Neural cell (in vitro differentiated cells): ENCODE measurements around the gene NCAPD3. TPM values are rescaled to one million over a fixed set of nuclear protein-coding genes. Genes with fewer than 3 reads are reported as not detected.

ENCODE experiments used
- H2AFZ ChIP-seq: fragments of 200-600, 300-800 bp; sonication (generic), shearing (Covaris generic); 2 replicates; pipeline ENCODE4 v1.6.0; 2014; ENCODE audit warnings: low read depth, mild to moderate bottlenecking, antibody characterized with exemption, low read length, moderate library complexity
- H3F3A ChIP-seq: fragments of 200-600 bp; shearing (Covaris generic); 2 replicates; pipeline ENCODE4 v1.6.1; 2016; ENCODE audit warnings: mild to moderate bottlenecking, moderate library complexity, mixed read lengths, antibody characterized with exemption, low read length; ENCODE audit not compliant: insufficient read depth, poor library complexity, severe bottlenecking
- H3K27ac ChIP-seq: fragments of 200-600, 300-800 bp; sonication (generic), shearing (Covaris generic); 2 replicates; pipeline ENCODE4 v1.5.1; 2014; ENCODE audit warnings: mild to moderate bottlenecking, low read length, moderate library complexity
- H3K27me3 ChIP-seq: fragments of 300-800, 200-600 bp; sonication (generic), shearing (Covaris generic); 2 replicates; pipeline ENCODE4 v1.6.0; 2014; ENCODE audit warnings: mild to moderate bottlenecking, low read depth, low read length, moderate library complexity; ENCODE audit not compliant: insufficient read depth
- H3K36me3 ChIP-seq: fragments of 300-800, 200-600 bp; sonication (generic), shearing (Covaris generic); 2 replicates; pipeline ENCODE4 v1.5.1; 2014; ENCODE audit warnings: mild to moderate bottlenecking, antibody characterized with exemption, low read length, moderate library complexity; ENCODE audit not compliant: insufficient read depth
- H3K4me2 ChIP-seq: fragments of 300-800, 200-600 bp; sonication (generic), shearing (Covaris generic); 2 replicates; pipeline ENCODE4 v1.6.0; 2014; ENCODE audit warnings: mild to moderate bottlenecking, low read length
- H3K4me3 ChIP-seq: fragments of 300-800, 200-600 bp; sonication (generic), shearing (Covaris generic); 2 replicates; pipeline ENCODE4 v1.5.1; 2014; ENCODE audit warnings: mild to moderate bottlenecking, low read length, moderate library complexity
- H3K79me2 ChIP-seq: fragments of 200-600 bp; shearing (Covaris generic); replicated peaks from 2 replicates; pipeline ENCODE4 v1.6.0; 2014; ENCODE audit warnings: mild to moderate bottlenecking, low read length, moderate library complexity; ENCODE audit not compliant: insufficient read depth
- H3K9ac ChIP-seq: fragments of 300-800, 200-600 bp; sonication (generic), shearing (Covaris generic); 2 replicates; pipeline ENCODE4 v1.6.1; 2016; ENCODE audit warnings: mild to moderate bottlenecking, low read length, mixed read lengths
- H3K9me2 ChIP-seq: fragments of 200-600 bp; shearing (Covaris generic); 2 replicates; pipeline ENCODE4 v1.6.1; 2016; ENCODE audit warnings: mild to moderate bottlenecking, low read length, mixed read lengths; ENCODE audit not compliant: insufficient read depth
- H3K9me3 ChIP-seq: fragments of 200-600, 300-800 bp; sonication (generic), shearing (Covaris generic); 2 replicates; pipeline ENCODE4 v1.6.1; 2016; ENCODE audit warnings: mild to moderate bottlenecking, mixed run types, low read length, moderate library complexity, mixed read lengths
- H4K20me1 ChIP-seq: fragments of 200-600 bp; shearing (Covaris generic); 2 replicates; pipeline ENCODE4 v1.6.1; 2016; ENCODE audit warnings: mild to moderate bottlenecking, mixed run types; ENCODE audit not compliant: insufficient read depth
- CTCF ChIP-seq: fragments of 450-650 bp; IDR thresholded peaks from 2 replicates; pipeline ENCODE4 v1.5.1; 2014; ENCODE audit warnings: antibody characterized with exemption, mild to moderate bottlenecking, moderate library complexity; ENCODE audit not compliant: poor library complexity, severe bottlenecking
- EP300 ChIP-seq: fragments of 450-650 bp; conservative IDR thresholded peaks from 2 replicates; pipeline ENCODE4 v1.6.1; 2014; ENCODE audit warnings: antibody characterized with exemption, mild to moderate bottlenecking, moderate library complexity; ENCODE audit not compliant: poor library complexity, severe bottlenecking
- EZH2 ChIP-seq: fragments of 200-600, 300-800 bp; shearing (Covaris generic), sonication (generic); IDR thresholded peaks from 2 replicates; pipeline ENCODE4 v1.6.1; 2014; ENCODE audit warnings: antibody characterized with exemption, low read length, borderline replicate concordance, mild to moderate bottlenecking; ENCODE audit not compliant: insufficient read depth, poor library complexity, severe bottlenecking
- MXI1 ChIP-seq: fragments of 450-650 bp; conservative IDR thresholded peaks from 2 replicates; pipeline ENCODE4 v1.6.1; 2014; ENCODE audit warnings: antibody characterized with exemption, mild to moderate bottlenecking; ENCODE audit not compliant: poor library complexity, severe bottlenecking
- POLR2AphosphoS5 ChIP-seq: IDR thresholded peaks from 2 replicates; pipeline ENCODE4 v1.6.1; 2012
- RAD21 ChIP-seq: fragments of 450-650 bp; conservative IDR thresholded peaks from 2 replicates; pipeline ENCODE4 v1.6.1; 2014; ENCODE audit warnings: antibody characterized with exemption, mild to moderate bottlenecking, moderate library complexity
- REST ChIP-seq: IDR thresholded peaks from 2 replicates; pipeline ENCODE4 v1.6.1; 2012; ENCODE audit warnings: borderline replicate concordance
- SMC3 ChIP-seq: fragments of 450-650 bp; conservative IDR thresholded peaks from 2 replicates; pipeline ENCODE4 v1.6.1; 2014; ENCODE audit warnings: antibody characterized with exemption, mild to moderate bottlenecking, moderate library complexity; ENCODE audit not compliant: poor library complexity
- TAF1 ChIP-seq: IDR thresholded peaks from 2 replicates; pipeline ENCODE4 v1.6.1; 2012; ENCODE audit warnings: low read depth
- polyA plus RNA-seq: library from polyadenylated mRNA; depleted of rRNA; stranded (reverse); fragments of >200 nt; gene quantifications from 2 replicates; pipeline ENCODE4 v1.2.3, GENCODE V29; 2014

The NCAPD3 gene
- polyA plus RNA-seq, 1 donor from 2014 or later: 11.9 TPM

- no peaks in the 10 kb centered on the region for H3K9me2 ChIP-seq
- TF ChIP-seq SMC3 (no peak), RAD21 (no peak), REST (no peak), TAF1 (no peak), EZH2 (no peak), MXI1 (no peak), EP300 (no peak), CTCF (no peak), POLR2AphosphoS5 (no peak)
- H3K9ac ChIP-seq: no peak overlapping the region
- no peak overlapping the region for H3K4me3 ChIP-seq
- H3K27ac ChIP-seq: no peak overlapping the region
- H3F3A ChIP-seq: no peaks in the 10 kb centered on the region
- no peak overlapping the region for H2AFZ ChIP-seq
- no peaks in the 10 kb centered on the region for H3K36me3 ChIP-seq
- H3K4me2 ChIP-seq: no peak overlapping the region
- no peaks in the 10 kb centered on the region for H3K79me2 ChIP-seq
- no peaks in the 10 kb centered on the region for H3K27me3 ChIP-seq
- H4K20me1 ChIP-seq: no peaks in the 10 kb centered on the region
- no peaks in the 10 kb centered on the region for H3K9me3 ChIP-seq
Observed at GRCh38 chr11:134215836-134216235, 7.9 kb downstream of the NCAPD3 start.

- Histone ChIP-seq H2AFZ (no peak overlapping the region), H3K27ac (no peak overlapping the region), H3K36me3 (no peaks in the 10 kb centered on the region)
Observed at GRCh38 chr11:134207538-134208239, 16.1 kb downstream of the NCAPD3 start.

More at GRCh38 chr11:134207538-134208239, 16.1 kb downstream of the NCAPD3 start:
- Histone ChIP-seq H3K4me3 (no peak overlapping the region), H3F3A (no peaks in the 10 kb centered on the region), H3K9me2 (no peaks in the 10 kb centered on the region), H3K9ac (no peak overlapping the region), H3K4me2 (no peak overlapping the region), H3K27me3 (no peaks in the 10 kb centered on the region), H4K20me1 (no peaks in the 10 kb centered on the region), H3K79me2 (no peaks in the 10 kb centered on the region), H3K9me3 (no peaks in the 10 kb centered on the region)
- TF ChIP-seq EZH2 (no peak), REST (no peak), POLR2AphosphoS5 (no peak), RAD21 (peak; percentile 53), SMC3 (peak; percentile 53), MXI1 (no peak), CTCF (peak; percentile 59), EP300 (no peak), TAF1 (no peak)
